Endometrium (tissue), 2 donors: ENCODE data around the gene G6PC3.

Source experiments
- FAIRE-seq: peaks from 2 replicates; lab custom pipeline; 2012; peaks lifted over from hg19 to GRCh38; lab: Jason Lieb, UNC
- donor health status: control.
- donor health status: control.

Gene G6PC3

GRCh38 chr17:44124118-44124438, 53.5 kb downstream of the G6PC3 start:
- FAIRE-seq: no peak
